SK-N-MC (cell line): Measurements from ENCODE around the gene PCED1B.

Experiments
- FOXP2 ChIP-seq: optimal IDR thresholded peaks from 2 replicates; pipeline ENCODE3; 2011; ENCODE audit warnings: mild to moderate bottlenecking, moderate library complexity; ENCODE audit not compliant: insufficient read depth; ENCODE audit errors: extremely low read length, control extremely low read depth
- POLR2AphosphoS5 ChIP-seq: IDR thresholded peaks from 2 replicates; pipeline ENCODE4 v1.6.1; 2012; ENCODE audit warnings: mild to moderate bottlenecking, low read depth, low read length, borderline replicate concordance

DNA sequence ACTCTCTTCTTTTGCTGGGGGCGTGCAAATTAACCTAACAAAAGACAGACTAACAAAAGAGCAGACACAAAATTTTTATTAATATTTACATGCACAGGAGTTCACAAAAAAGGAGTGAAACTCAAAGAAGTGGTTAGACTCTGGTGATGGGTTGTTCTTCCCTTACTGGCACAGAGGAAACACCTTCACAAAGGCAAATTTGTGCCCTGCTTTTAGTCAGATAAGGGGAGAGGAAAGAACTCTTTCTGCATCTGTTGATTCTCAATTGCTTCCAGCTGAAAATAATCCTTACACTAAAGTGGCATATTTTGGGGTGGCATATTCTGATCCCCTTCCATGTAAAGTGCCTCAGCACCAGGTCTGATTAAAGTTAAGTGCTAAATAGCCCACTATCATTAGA lies 190.5 kb downstream of the PCED1B start:
- TF ChIP-seq POLR2AphosphoS5 (no peak), FOXP2 (no peak)
